ENCODE measurements around the gene EIF3F.

Gene EIF3F

DNA sequence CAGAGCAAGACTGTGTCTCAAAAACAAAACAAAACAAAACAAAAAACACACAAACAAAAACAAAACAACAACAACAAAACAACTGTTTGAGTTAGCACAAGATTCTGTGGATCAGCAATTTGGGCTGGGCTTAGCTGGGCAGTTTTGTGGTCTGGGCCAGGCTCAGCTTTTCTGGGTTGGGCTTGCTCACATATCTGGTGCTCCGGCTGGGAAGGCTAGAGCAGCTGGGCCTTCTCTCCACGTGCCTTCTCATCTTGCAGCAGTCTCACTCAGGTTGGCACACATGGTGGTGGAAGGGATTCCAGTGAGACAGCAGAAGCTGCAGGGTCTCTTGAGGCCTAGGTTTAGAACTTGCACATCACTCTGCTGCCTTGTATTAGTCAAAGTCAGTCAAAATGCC is 35.7 kb downstream of the EIF3F start:
- no peak for DNase-seq (ENCODE audit: low spot score)

DNA sequence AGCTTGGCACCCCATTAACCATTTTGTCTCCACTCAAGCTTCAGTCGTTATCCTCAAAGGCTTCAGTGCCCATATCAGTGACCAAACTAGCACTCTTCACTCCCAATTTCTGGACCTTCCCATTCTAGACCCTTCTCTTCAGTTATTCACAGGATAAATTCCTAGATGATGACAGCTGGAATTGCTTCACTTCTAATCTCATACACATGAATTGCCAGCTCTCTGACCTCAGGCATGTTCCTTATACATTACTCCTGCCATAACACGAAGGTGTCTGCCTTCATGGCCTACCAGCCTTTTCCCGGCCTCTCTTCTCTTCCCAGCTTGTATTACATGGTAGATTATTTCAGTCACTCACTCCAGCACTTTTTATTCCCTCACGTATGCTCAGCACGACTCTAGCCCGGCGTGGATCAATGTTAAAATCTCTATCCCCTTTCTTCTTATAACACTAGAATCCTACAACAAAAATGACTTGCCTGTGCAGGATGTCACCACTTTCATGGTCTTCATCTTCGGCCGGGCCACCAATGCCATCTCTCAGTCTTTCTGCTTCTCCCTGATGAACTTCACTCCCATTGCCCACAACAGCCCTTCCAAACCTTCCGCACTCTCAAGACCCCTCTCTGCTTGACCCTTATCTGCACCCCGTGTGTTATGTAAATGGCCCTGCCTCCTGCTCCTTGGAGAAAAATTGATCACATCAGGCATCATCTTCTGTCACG is 36.9 kb downstream of the EIF3F start:
- DNase-seq (ENCODE audit: low spot score) = no peak

DNA sequence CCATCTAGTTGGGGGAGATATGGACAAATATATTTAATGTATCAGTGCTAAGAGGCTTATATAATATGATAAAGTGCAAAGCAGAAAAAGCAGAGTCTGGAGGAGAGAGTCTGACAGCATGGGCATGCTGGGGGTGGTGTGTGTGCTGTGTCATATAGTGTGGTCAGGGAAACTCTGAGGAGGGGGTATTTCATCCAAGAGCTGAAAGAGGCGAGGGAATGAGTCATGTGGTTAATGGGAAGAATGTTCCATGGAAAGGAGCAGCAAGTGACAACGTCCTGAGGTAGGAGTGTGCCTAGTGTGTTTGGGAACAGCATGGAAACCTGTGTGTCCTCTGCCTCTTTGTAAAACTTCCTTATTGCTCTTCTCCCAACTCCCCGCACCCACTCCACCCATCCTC is 38.0 kb downstream of the EIF3F start:
- DNase-seq (ENCODE audit: low spot score) = no peak

DNA sequence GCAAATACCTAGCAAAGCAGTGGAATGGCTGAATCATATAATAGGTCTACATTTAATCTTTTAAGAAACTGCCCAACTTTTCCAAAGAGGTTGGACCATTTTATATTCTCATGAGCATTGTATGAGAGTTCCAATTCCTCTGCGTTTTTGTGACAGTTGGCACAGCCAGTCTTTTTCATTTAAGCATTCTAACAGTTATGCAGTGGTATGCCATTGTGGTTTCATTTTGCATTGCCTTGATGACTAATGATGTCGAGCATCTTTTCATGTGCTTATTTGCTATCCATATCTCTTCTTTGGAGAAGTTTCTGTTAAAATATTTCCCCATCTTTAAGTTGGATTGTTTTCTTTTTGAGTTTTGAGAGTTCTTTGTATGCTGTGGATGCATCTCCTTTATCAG is 38.7 kb downstream of the EIF3F start:
- no peak for DNase-seq (ENCODE audit: low spot score)

DNA sequence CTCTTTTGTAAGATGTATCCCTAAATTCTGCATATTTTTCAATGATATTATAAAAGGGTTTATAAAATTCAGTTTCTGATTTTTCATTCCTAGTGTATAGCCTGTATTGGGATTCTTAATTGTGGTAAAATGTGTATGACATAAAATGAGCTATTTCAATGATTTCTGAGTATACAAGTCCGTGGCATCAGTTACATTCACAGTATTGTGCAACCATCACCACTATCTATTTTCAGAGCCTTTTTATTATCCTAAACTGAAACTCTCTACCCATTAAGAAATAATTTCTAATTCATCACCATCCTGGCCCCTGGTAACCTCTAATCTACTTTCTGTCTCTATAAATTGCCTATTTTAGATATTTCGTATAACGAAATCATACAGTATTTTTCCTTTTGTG is 39.8 kb downstream of the EIF3F start:
- DNase-seq (ENCODE audit: low spot score) = no peak

DNA sequence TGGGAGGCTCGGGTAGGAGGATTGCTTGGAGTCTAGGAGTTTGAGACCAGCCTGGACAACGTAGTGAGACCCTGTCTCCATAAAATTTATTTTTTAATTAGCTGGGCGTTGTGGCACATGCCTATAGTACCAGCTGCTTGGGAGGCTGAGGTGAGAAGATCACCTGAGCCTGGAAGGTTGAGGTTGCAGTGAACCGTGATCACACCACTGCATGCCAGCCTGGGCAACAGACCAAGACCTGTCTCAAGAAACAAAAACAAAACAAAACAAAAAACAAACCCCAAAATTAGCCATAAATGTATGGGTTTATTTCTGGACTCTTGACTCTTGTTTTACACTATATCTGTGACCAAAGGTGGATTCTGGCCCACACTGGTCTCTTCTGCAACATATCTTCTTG is 41.6 kb downstream of the EIF3F start:
- no peak for DNase-seq (ENCODE audit: low spot score)

DNA sequence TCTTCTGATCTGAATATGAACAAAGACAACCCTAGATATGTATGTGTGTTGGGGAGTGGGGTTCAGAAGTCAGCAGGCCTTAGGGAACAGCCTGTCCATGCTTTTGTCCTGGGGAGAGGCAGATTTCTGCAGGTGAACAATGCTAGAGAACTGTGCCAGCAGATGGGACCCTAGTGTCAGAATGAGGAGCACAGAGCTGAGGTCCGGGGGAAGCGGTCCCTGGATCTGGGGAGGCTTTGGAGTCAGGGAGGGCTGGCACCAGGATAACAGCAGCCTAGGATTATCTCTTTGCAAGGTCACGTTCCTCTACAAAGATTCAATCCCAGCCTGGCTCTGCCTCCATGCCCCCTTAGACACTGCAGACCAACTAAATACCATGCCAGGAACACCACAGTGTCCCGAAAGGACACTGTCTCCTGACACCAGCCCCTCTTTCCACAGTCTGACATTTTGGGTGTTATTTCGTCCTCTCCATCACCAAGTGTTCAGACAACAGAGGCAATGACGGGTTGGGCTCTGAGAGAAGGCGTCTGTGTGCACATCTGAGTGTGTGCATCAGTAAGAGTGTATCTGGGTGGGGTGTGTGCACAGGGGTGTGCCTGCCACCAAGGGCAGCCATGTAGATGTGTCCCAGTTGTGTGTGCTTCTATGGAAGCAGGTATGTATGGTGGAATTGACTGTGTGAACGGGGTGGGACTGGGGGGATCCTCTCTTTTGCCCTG is 43.5 kb downstream of the EIF3F start:
- no peak for DNase-seq (ENCODE audit: low spot score)

DNA sequence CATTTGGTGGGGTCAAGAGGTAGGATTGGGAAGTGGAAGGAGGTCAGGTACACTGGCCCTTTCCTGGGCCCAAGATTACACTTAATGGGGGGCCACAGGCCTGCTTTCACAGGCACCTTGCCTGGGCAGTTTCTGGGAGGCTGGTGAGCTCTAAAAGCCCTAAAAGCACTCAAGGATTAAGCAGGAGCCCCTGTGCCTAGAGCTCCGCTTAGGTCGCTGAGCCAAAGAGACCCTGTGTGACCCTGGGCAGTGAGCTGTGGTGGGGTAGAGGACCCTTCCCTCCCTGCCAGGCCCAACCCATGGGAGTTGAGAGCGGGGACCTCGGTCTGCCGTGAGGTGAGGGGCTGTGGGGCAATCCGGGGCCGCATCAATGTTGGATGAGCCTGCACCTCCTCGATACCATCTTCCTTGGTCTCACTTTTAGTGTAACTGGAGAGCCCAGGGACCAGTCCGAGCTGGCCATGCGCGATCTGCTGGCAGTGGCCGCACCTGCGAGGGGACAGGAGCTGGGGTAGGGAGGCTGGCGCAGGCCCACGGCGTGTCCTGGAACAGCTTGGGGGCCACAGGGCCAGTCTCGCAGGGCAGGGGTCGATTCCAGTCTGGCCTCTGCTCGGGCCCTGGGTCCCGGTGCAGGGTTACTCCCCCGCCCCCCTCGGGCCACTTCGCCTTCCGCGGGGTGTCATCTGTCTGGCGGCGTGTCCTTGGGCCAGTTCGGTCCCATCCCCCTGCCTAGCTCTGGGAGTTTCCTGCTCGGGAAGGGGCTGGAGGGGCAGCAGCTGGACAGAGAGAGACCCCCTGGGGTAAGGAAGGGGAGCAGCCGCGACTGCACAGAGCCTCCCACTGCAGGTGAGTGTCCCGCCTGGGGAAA is 44.3 kb downstream of the EIF3F start:
- DNase-seq (ENCODE audit: low spot score) = no peak

DNA sequence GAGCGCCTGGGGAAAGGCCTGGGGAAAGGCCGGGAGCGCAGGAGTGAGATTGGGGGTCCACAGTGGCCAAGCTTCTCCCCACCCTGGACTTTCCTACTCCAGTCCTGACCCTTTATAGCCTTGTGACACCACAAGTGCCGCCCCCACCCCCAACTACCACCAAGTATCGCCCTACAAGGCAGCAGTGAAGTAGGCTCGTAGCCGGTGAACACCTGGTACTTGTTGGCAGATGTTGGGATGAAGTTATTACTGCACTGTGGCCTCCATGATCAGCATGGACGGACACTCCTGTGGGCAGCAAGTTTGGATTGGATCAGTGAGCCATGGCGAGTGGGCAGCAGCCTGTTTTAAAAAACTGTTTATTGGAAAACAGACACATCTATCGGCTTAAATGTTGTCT is 45.0 kb downstream of the EIF3F start:
- no peak for DNase-seq (ENCODE audit: low spot score)

DNA sequence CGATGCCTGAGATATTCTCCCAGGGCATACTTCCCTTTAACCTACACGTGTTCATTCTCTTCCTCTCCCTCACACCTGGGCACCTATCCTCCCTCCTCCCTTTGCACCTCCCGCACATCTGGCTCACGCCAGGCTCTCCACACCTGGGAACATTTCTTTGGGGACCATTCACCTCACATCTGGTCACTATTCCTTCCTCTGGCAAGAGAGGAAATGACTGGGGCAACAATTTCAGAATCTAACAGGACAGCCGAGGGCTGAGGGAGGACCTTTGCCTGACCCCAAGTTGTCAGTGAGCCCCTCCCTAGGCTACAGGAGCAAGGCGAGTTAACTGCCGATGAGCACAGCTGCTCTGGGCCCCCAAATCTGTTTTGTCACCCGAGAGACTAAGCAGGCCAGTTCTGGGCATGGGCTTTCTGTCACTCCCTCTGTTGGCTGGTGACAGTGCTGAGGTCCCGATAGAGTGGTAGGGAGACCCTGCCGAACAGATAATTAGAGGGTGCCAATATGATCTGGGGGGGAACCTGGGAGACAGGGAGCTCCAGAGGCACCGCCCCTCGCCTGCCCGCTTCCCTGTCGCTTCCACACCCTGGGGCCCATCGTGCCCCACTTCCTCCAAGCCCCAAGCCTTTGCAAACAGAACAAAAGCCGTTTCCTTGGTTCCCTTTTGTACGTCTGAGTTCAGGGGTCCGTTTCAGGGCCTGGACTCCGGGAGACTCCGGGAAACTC is 45.6 kb downstream of the EIF3F start:
- DNase-seq (ENCODE audit: low spot score) = no peak

DNA sequence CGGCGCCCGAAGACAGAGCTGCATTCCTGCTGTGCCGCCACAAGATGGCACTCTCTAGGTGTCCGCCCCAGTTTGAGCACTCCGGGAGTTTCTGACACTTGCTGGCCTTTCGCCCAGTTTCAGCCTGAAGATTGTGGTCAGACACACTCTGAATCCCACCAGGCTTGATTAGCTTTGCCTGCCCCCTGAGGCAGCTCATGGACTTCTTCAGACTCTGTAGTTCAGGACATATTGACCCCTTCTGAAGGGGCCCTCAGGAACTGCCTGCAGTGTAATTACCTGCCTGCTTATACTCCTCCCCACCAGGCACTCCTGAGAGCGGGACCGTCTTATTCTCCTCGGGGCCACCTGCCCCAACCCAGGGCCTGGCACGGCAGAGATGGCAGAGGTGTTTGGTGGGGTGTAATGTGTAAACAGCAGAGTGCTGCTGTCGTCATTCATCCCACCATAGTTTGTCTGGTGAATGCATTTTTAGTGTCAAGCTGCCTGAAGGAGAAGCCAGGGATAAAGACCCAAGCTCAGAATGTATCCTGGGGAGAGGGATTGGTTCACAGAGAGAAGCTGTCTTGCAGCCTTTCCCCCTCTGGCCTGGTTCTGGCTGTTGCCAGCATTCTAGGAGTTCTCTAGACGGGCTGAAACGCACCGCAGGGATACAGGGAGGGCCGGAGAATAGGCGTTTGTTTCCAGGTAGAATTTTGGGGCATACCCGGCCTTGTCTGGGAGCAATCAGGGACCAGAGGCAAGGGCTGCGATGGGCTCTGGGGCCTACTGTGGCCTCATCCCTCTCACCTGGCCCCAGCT is 46.4 kb downstream of the EIF3F start:
- peak; percentile 77 for DNase-seq (ENCODE audit: low spot score)

DNA sequence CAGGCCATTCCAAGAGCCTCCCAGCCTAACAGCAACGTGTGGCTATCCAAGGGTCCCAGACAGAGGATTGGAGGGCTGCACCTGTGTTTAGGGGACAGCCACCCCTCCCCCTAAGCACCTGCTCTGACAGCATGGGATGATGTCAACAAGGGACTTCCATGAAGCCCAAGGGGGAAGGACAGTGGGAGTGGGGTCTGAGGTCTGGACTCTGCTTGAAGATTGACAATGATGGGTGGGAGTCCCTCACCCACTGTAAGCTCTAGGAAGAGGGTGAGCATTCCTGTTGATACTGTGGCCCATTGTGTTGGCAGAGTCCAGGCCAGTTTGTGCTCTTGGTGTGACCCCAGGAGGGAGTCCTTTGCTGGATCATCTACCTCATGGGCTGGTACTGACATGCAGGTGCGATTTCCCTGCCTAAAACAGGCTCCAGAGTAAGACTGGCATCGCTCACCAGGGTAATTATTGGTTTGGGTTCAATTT is 47.0 kb downstream of the EIF3F start:
- DNase-seq (ENCODE audit: low spot score) = no peak

DNA sequence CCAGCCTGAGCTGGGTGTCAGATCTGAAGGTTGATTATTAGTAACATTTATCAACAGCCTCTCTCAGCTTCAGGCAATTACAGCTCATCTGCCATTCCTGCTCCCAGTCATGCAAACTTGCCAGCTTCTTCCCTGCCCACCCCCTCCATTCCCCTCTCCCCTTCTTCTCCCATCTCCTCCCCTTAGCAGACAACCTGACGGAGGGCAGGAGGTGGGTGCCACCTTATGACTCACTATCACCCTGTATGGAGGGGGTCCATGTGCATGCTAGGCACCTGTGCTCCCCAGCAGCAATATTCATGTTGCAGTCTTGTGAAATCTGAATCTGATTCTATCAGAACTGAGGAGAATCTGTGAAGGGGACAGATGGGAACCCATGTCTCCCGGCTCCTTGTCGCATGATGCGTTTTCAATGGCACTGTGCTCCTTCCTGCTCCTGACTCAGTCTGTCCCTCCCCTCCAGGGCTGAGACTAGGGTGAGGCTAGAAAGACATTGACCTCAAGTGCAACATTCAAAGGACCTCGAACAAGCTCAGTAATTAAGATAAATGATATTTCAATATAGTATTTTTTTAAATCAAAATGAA is 47.6 kb downstream of the EIF3F start:
- DNase-seq (ENCODE audit: low spot score) = no peak

DNA sequence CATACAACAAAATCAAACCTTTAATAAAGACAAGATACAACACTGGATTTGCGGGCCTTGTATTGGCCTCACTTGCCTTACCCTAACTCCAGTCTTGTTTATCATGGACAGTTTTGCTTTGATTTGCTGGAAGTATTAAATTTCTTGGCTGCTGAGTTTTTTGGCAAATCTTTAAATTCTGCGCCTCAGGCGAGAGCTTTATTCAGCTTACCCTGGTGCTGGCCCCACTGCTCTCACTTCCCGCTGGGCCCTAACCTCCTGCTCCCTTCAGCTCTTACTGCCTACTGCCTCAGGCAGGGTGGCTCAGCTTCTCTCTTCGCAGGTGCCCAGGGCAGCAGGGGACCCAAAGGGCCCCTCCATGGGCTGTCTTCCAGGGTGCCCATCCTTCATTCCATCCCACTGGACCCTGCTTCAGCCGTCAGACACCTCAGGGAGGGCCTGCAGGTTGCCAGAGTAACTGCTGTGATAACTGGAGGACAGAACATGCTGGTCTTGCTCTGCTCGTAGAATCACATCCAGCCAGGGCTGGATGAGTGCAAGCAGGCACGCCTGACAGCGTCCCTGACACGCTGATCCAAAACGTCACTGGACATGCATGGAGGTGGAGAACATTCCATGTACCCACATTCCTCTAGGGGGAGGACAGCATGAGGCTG is 48.2 kb downstream of the EIF3F start:
- DNase-seq (ENCODE audit: low spot score) = no peak

DNA sequence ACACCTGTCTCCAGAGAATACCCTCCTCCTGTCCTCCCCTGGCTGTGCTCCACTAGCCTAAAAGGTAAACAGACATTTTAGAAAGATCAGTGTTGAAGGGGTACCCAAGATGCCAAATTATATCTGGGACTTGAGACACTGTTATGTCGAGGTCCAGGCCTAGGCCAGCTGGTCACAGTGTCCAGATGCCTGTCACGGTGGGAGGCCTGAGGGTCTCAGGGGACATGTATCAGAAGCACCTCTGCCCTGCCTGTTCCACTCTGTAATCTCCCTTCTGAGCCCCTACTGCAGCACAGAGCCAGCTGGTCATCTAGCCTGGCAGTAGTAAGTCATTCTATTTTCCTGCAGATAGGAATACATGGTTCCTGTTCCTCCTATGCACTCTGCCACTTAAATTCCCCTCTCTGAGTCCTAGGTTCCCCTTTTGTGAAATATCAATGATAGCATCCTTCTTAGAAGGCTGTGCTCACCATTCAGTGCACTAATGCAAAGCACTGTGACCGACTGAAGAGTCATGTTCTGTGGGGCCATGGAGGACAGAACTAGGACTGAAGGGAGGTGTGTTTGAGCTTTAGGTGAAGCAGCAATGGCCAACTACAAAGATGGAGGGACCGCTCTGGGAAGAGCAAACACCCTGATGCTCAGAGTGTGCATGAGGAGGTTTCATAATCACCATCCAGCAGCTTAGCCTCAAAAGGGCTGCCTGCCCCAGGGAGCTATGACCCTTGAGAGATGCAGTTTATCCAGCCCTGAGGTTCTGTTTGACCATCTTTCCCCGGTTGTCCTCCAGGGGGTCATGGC is 49.1 kb downstream of the EIF3F start:
- no peak for DNase-seq (ENCODE audit: low spot score)

DNA sequence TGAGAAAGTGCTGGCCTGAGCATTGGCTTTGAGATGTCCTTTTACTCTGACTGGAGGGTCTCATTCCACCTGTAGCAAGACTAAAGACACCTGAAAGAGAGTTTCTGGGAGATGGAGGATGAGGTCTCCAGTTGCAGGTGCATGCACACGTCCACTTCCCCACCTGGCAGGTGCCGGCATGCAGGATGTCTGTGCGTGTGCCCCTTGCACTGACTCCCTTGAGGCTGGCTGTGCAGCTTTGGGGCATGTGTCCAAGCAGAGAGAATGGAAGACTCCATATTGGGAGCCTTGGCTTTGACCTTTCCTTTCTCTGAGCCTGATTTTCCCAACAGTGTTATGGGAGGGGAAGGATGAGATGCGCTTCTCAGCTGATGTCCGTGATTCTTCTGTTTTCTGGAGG is 49.8 kb downstream of the EIF3F start:
- no peak for DNase-seq (ENCODE audit: low spot score)

DNA sequence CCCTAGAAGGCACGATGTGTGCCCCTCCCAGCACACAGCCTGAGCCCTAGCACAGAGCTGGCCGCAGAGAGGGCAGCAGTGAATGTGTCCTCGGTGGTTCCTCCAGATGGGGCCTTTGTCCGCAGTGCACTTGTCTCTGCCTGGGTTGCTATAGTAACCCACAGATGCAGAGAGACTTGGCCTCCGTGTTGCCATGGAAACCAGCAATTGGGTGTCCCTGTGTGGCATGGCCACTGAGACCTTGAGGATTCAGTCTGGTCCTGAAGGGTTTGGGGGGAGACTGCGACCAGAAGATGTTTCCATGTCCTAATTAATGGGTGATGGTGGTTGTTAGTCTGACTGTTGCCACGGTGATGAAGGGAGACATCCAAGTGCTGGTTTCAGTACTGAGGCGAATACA is 51.3 kb downstream of the EIF3F start:
- no peak for DNase-seq (ENCODE audit: low spot score)

DNA sequence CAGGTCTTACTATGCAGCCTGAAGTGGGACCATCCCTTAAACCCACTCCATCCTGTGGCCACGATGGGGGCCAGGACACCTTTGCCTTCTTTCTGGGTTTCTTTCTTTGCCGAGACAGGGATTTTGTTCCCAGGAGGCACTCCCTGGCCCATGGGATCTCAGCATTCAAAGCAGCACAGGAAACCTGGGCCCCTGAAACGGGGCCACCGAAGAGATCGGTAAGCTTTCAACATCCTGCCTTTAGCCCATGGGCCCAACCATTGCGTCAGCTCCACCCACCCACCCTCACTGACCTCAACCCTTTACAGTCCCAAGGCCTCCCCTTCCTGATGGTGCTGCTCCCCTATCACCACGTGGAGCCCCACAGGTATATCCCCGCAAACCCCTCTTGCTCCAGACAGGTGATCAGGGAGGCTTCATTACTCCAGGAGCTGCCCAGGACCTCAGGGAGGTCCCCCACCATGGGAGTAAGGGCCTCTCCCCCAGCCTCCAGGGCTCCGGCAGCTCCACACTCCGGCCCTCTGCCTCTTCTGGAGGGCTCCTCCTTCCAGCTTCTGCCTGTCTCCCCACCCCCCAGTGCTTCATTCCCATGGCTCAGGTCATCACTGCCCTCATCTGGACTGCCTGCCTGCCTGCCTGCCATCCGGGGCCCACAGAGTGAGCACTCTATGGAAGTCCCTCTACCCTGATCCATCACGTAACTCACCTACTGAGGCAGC is 51.8 kb downstream of the EIF3F start:
- DNase-seq (ENCODE audit: low spot score) = no peak
